Stimulated activated CD4-positive, alpha-beta T cell treated with anti-CD3 and anti-CD28 coated beads, Interleukin-15, amount 100 ng/mL, for 24 hours (primary cell): Measurements from ENCODE around the gene CD151.

Experiments used
- DNase-seq: peaks from one replicate; pipeline ENCODE4 v3.0.0-alpha.2; 2020

CD151 gene

GRCh38 chr11:832529-833113, at the start of gene CD151:
Gene CD151 (plus strand): TSS chr11:832952. CDS start chr11:836070, 3,118 bp downstream.
- peak; percentile 74 for DNase-seq

GRCh38 chr11:783581-784015, 49.2 kb upstream of the CD151 start:
- no peak for DNase-seq

- DNase-seq: no peak
Measured at GRCh38 chr11:786235-787083, 46.3 kb upstream of the CD151 start.

GRCh38 chr11:787084-787675, 45.6 kb upstream of the CD151 start:
- DNase-seq: no peak

- no peak for DNase-seq
Measured at GRCh38 chr11:788009-788640, 44.6 kb upstream of the CD151 start.

- DNase-seq: no peak
Measured at GRCh38 chr11:788953-789940, 43.5 kb upstream of the CD151 start.

- peak; percentile 74 for DNase-seq
Measured at GRCh38 chr11:789943-790342, 42.8 kb upstream of the CD151 start, which contains the start of gene CEND1. Gene CEND1 (minus strand): TSS chr11:790090. CDS start chr11:788576, 1,514 bp downstream.

GRCh38 chr11:790721-791564, 41.8 kb upstream of the CD151 start:
- no peak for DNase-seq

- DNase-seq: no peak
Measured at GRCh38 chr11:791658-792534, 40.9 kb upstream of the CD151 start.

- DNase-seq: no peak
Measured at GRCh38 chr11:792535-792821, 40.3 kb upstream of the CD151 start.

GRCh38 chr11:792873-793272, 39.9 kb upstream of the CD151 start:
- DNase-seq: no peak

GRCh38 chr11:793556-793955, 39.2 kb upstream of the CD151 start:
- DNase-seq: no peak

GRCh38 chr11:794013-794765, 38.6 kb upstream of the CD151 start:
- no peak for DNase-seq

GRCh38 chr11:794766-795633, 37.8 kb upstream of the CD151 start:
- no peak for DNase-seq

- peak; percentile 92 for DNase-seq
Measured at GRCh38 chr11:795634-796564, 36.9 kb upstream of the CD151 start.

- DNase-seq: no peak
Measured at GRCh38 chr11:796565-797295, 36.0 kb upstream of the CD151 start.
